SKM-1 (cell line): ENCODE results near the gene SLC7A7.
"Not testable (repeated sequence)": the region's sequence is repeated elsewhere in the genome, so short reads cannot be mapped to it uniquely, and the experiment has no call there.

Source experiments
- DNase-seq: peaks from one replicate; lab custom pipeline; 2025; ENCODE audit not compliant: unreplicated experiment; lab: John Stamatoyannopoulos, UW

The SLC7A7 gene

GRCh38 chr14:22761734-22762133 lies 53.5 kb downstream of the SLC7A7 start:
- no peak for DNase-seq

GRCh38 chr14:22757972-22758650 lies 57.1 kb downstream of the SLC7A7 start:
- not testable (repeated sequence) for DNase-seq

- no peak for DNase-seq
Measured at GRCh38 chr14:22753586-22753985, 61.6 kb downstream of the SLC7A7 start.

GRCh38 chr14:22752422-22752821 lies 62.8 kb downstream of the SLC7A7 start:
- DNase-seq, result no peak

- DNase-seq, result no peak
Measured at GRCh38 chr14:22748631-22749068, 66.6 kb downstream of the SLC7A7 start.

GRCh38 chr14:22748206-22748605 lies 67.0 kb downstream of the SLC7A7 start:
- DNase-seq, result no peak

GRCh38 chr14:22747769-22748168 lies 67.5 kb downstream of the SLC7A7 start:
- DNase-seq, result no peak

GRCh38 chr14:22740020-22740419 lies 75.2 kb downstream of the SLC7A7 start:
- no peak for DNase-seq

GRCh38 chr14:22739423-22739822 lies 75.8 kb downstream of the SLC7A7 start:
- no peak for DNase-seq

- no peak for DNase-seq
Measured at GRCh38 chr14:22737052-22737451, 78.2 kb downstream of the SLC7A7 start.

GRCh38 chr14:22736384-22736783 lies 78.9 kb downstream of the SLC7A7 start:
- not testable (repeated sequence) for DNase-seq

- no peak for DNase-seq
Measured at GRCh38 chr14:22735096-22735495, 80.1 kb downstream of the SLC7A7 start.

GRCh38 chr14:22733829-22734228 lies 81.4 kb downstream of the SLC7A7 start:
- no peak for DNase-seq

- DNase-seq, result not testable (repeated sequence)
Measured at GRCh38 chr14:22732062-22732461, 83.2 kb downstream of the SLC7A7 start.

GRCh38 chr14:22726012-22726411 lies 89.2 kb downstream of the SLC7A7 start:
- DNase-seq, result no peak

- not testable (repeated sequence) for DNase-seq
Measured at GRCh38 chr14:22725374-22725773, 89.9 kb downstream of the SLC7A7 start.

- DNase-seq, result not testable (repeated sequence)
Measured at GRCh38 chr14:22724847-22725246, 90.4 kb downstream of the SLC7A7 start.

GRCh38 chr14:22723815-22724214 lies 91.4 kb downstream of the SLC7A7 start:
- DNase-seq, result no peak
